Measurements from ENCODE around the gene SPEM3.

SPEM3 gene

GRCh38 chr17:7428557-7428956 lies at the start of gene SPEM3:
SPEM3 (plus strand) TSS chr17:7428857; CDS start chr17:7428903, 46 bp downstream.
- DNase-seq = no peak

- no peak for DNase-seq
Observed at GRCh38 chr17:7379134-7379533, 49.5 kb upstream of the SPEM3 start.

GRCh38 chr17:7380321-7380720 lies 48.3 kb upstream of the SPEM3 start:
- DNase-seq = no peak

- DNase-seq = no peak
Observed at GRCh38 chr17:7380855-7381683, 47.6 kb upstream of the SPEM3 start, which contains the start of gene TNK1. TNK1 (plus strand) TSS chr17:7381089; CDS start chr17:7382927, 1,838 bp downstream.

GRCh38 chr17:7382901-7383300 lies 45.8 kb upstream of the SPEM3 start:
- DNase-seq = no peak

- DNase-seq = peak in 1 of 2 experiments; percentile 19
Observed at GRCh38 chr17:7383371-7383741, 45.3 kb upstream of the SPEM3 start.

- DNase-seq = peak; percentile 78 to 83
Observed at GRCh38 chr17:7383742-7384488, 44.7 kb upstream of the SPEM3 start.

- no peak for DNase-seq
Observed at GRCh38 chr17:7384489-7385081, 44.1 kb upstream of the SPEM3 start.

- DNase-seq = no peak
Observed at GRCh38 chr17:7388856-7389255, 39.8 kb upstream of the SPEM3 start.

GRCh38 chr17:7389924-7390910 lies 38.4 kb upstream of the SPEM3 start:
- DNase-seq = no peak

- no peak for DNase-seq
Observed at GRCh38 chr17:7391307-7391706, 37.4 kb upstream of the SPEM3 start.

GRCh38 chr17:7392696-7393612 lies 35.7 kb upstream of the SPEM3 start:
- no peak for DNase-seq

GRCh38 chr17:7393613-7394451 lies 34.8 kb upstream of the SPEM3 start:
- DNase-seq = peak; percentile 61 to 67

GRCh38 chr17:7394452-7395191 lies 34.0 kb upstream of the SPEM3 start, which contains the start of gene PLSCR3:
PLSCR3 (minus strand) TSS chr17:7394525; CDS start chr17:7394110, 415 bp downstream.
- peak; percentile 87 to 89 for DNase-seq

GRCh38 chr17:7396147-7396546 lies 32.5 kb upstream of the SPEM3 start:
- DNase-seq = no peak

- DNase-seq = no peak
Observed at GRCh38 chr17:7398612-7399011, 30.0 kb upstream of the SPEM3 start.

- DNase-seq = peak; percentile 29 to 38
Observed at GRCh38 chr17:7403043-7403726, 25.5 kb upstream of the SPEM3 start.

- no peak for DNase-seq
Observed at GRCh38 chr17:7403727-7403976, 25.0 kb upstream of the SPEM3 start.

Data from activated CD4-positive, alpha-beta T cell treated with anti-CD3 and anti-CD28 coated beads, Interleukin-2, amount 50 U/mL, for 48 hours (primary cell).